Neural progenitor cell (in vitro differentiated cells): ENCODE data around the gene SPTBN2. TPM values are rescaled to one million over a fixed set of nuclear protein-coding genes. Genes with fewer than 3 reads are reported as not detected.
A peak's percentile ranks its signal among the peaks of the same experiment; 100 is the strongest.

ENCODE experiments used
- DNase-seq: peaks from one replicate; pipeline ENCODE4 v3.0.0-alpha.2; 2016; ENCODE audit warnings: low spot score
- H2AFZ ChIP-seq: fragments of 200-600 bp; sonication (generic); replicated peaks from 2 replicates; pipeline ENCODE4 v1.6.1; 2016; ENCODE audit warnings: antibody characterized with exemption
- H3F3A ChIP-seq: fragments of 200-600 bp; sonication (generic); 2 replicates; pipeline ENCODE4 v1.6.1; 2016; ENCODE audit warnings: antibody characterized with exemption, low read depth
- H3K27ac ChIP-seq: fragments of 200-600 bp; sonication (generic); 2 replicates; pipeline ENCODE4 v1.5.1; 2016; ENCODE audit warnings: mild to moderate bottlenecking
- H3K27me3 ChIP-seq: fragments of 200-600 bp; sonication (generic); 2 replicates; pipeline ENCODE4 v1.6.1; 2016; ENCODE audit warnings: mild to moderate bottlenecking, moderate library complexity
- H3K36me3 ChIP-seq: fragments of 200-600 bp; sonication (generic); 2 replicates; pipeline ENCODE4 v1.5.1; 2016
- H3K4me1 ChIP-seq: fragments of 200-600 bp; sonication (generic); 2 replicates; pipeline ENCODE4 v1.6.1; 2016; ENCODE audit warnings: mixed run types
- H3K4me2 ChIP-seq: fragments of 200-600 bp; sonication (generic); 2 replicates; pipeline ENCODE4 v1.6.1; 2016
- H3K4me3 ChIP-seq: fragments of 200-600 bp; sonication (generic); 2 replicates; pipeline ENCODE4 v1.5.1; 2016
- H3K79me2 ChIP-seq: fragments of 200-600 bp; sonication (generic); 2 replicates; pipeline ENCODE4 v1.6.1; 2016; ENCODE audit warnings: low read depth
- H3K9ac ChIP-seq: fragments of 200-600 bp; sonication (generic); 2 replicates; pipeline ENCODE4 v1.6.1; 2016
- H3K9me3 ChIP-seq: fragments of 200-600 bp; sonication (generic); 2 replicates; pipeline ENCODE4 v1.5.1; 2016; ENCODE audit warnings: low read depth
- H4K20me1 ChIP-seq: fragments of 200-600 bp; sonication (generic); 2 replicates; pipeline ENCODE4 v1.6.1; 2016; ENCODE audit warnings: low read depth
- H3K27ac Mint-ChIP-seq: 3 replicates; pipeline ENCODE4 v1.8.0; 2021; ENCODE audit warnings: mixed read lengths
- H3K27me3 Mint-ChIP-seq: 2 replicates; pipeline ENCODE4 v1.8.0; 2022; ENCODE audit warnings: low read depth, mild to moderate bottlenecking, inconsistent platforms, moderate library complexity, mixed read lengths; ENCODE audit not compliant: insufficient read depth
- H3K36me3 Mint-ChIP-seq: 3 replicates; pipeline ENCODE4 v1.8.0; 2021; ENCODE audit warnings: mixed read lengths
- H3K4me1 Mint-ChIP-seq: 3 replicates; pipeline ENCODE4 v1.8.0; 2021; ENCODE audit warnings: mixed read lengths
- H3K4me3 Mint-ChIP-seq: 3 replicates; pipeline ENCODE4 v1.8.0; 2021; ENCODE audit warnings: mild to moderate bottlenecking, moderate library complexity, mixed read lengths
- H3K9me3 Mint-ChIP-seq: 3 replicates; pipeline ENCODE4 v1.8.0; 2020; ENCODE audit warnings: mixed read lengths
- CTCF ChIP-seq: fragments of 200-600 bp; sonication (generic); IDR thresholded peaks from 2 replicates; pipeline ENCODE4 v1.5.1; 2017; ENCODE audit warnings: antibody characterized with exemption, mild to moderate bottlenecking
- EZH2 ChIP-seq: fragments of 200-600 bp; sonication (generic); IDR thresholded peaks from 2 replicates; pipeline ENCODE4 v1.6.1; 2017; ENCODE audit warnings: antibody characterized with exemption, mild to moderate bottlenecking, moderate library complexity
- EZH2phosphoT487 ChIP-seq: fragments of 200-600 bp; sonication (generic); IDR thresholded peaks from 2 replicates; pipeline ENCODE4 v1.6.1; 2017; ENCODE audit warnings: antibody characterized with exemption
- total RNA-seq: library from RNA; depleted of rRNA; stranded (reverse); fragments of >200 nt; gene quantifications from 2 replicates; pipeline ENCODE4 v1.2.3, GENCODE V29; 2015; ENCODE audit warnings: low replicate concordance

The SPTBN2 gene
- 14.5 and 51.7 TPM in 2 replicates for total RNA-seq

- Histone ChIP-seq H3K4me1 (peaks cover 25% of the 10 kb centered on the region), H3K9me3 (no peaks in the 10 kb centered on the region), H3K27ac (no peak within 1 kb of the TSS), H3K79me2 (peaks cover 37% of the 10 kb centered on the region), H3K36me3 (no peaks in the 10 kb centered on the region), H2AFZ (peak within 1 kb of the TSS; percentile 90), H3K27me3 (peaks cover 50% of the 10 kb centered on the region), H4K20me1 (peaks cover 6% of the 10 kb centered on the region), H3F3A (peaks cover 22% of the 10 kb centered on the region), H3K4me2 (peak within 1 kb of the TSS; percentile 92), H3K4me3 (peak within 1 kb of the TSS; percentile 67), H3K9ac (no peak within 1 kb of the TSS)
- Mint-ChIP-seq H3K36me3 (peaks cover 6% of the 10 kb centered on the region), H3K4me1 (peaks cover 27% of the 10 kb centered on the region), H3K4me3 (peak within 1 kb of the TSS; percentile 90), H3K27me3 (peaks cover 21% of the 10 kb centered on the region), H3K9me3 (no peaks in the 10 kb centered on the region), H3K27ac (peak within 1 kb of the TSS; percentile 70)
- DNase-seq: peak; percentile 75
- TF ChIP-seq EZH2phosphoT487: no peak
- TF ChIP-seq EZH2: peak; percentile 23
- no peak for TF ChIP-seq CTCF
Observed at GRCh38 chr11:66728693-66729385, at the start of gene SPTBN2. TSS of gene SPTBN2 (minus strand) at chr11:66729216. CDS start at chr11:66721240, 7,976 bp downstream.

- no peak overlapping the region for H3K27ac ChIP-seq
- H3K9me3 Mint-ChIP-seq: no peaks in the 10 kb centered on the region
- no peaks in the 10 kb centered on the region for H3K27me3 Mint-ChIP-seq
- H3K79me2 ChIP-seq: no peaks in the 10 kb centered on the region
- no peaks in the 10 kb centered on the region for H3K9me3 ChIP-seq
- no peak overlapping the region for H3K4me3 ChIP-seq
- no peaks in the 10 kb centered on the region for H4K20me1 ChIP-seq
- no peaks in the 10 kb centered on the region for H3K27me3 ChIP-seq
- H3K36me3 ChIP-seq: no peaks in the 10 kb centered on the region
- H2AFZ ChIP-seq: no peak overlapping the region
- H3K4me1 ChIP-seq: no peaks in the 10 kb centered on the region
- no peak overlapping the region for H3K9ac ChIP-seq
- TF ChIP-seq CTCF (no peak), EZH2 (no peak), EZH2phosphoT487 (no peak)
- H3K4me1 Mint-ChIP-seq: no peaks in the 10 kb centered on the region
- no peak overlapping the region for H3K27ac Mint-ChIP-seq
- no peak overlapping the region for H3K4me3 Mint-ChIP-seq
- DNase-seq: no peak
- peaks cover 7% of the 10 kb centered on the region for H3K36me3 Mint-ChIP-seq
- no peaks in the 10 kb centered on the region for H3F3A ChIP-seq
- H3K4me2 ChIP-seq: no peak overlapping the region
Observed at GRCh38 chr11:66768818-66769217, 39.8 kb upstream of the SPTBN2 start.

- Histone ChIP-seq H3K4me2 (no peak overlapping the region), H3K9me3 (no peaks in the 10 kb centered on the region), H3K36me3 (no peaks in the 10 kb centered on the region), H3K4me1 (no peaks in the 10 kb centered on the region), H3K4me3 (no peak overlapping the region), H4K20me1 (no peaks in the 10 kb centered on the region), H3K27me3 (no peaks in the 10 kb centered on the region), H2AFZ (no peak overlapping the region), H3K27ac (no peak overlapping the region), H3K9ac (no peak overlapping the region), H3K79me2 (no peaks in the 10 kb centered on the region), H3F3A (no peaks in the 10 kb centered on the region)
- no peaks in the 10 kb centered on the region for H3K27me3 Mint-ChIP-seq
- H3K4me1 Mint-ChIP-seq: no peaks in the 10 kb centered on the region
- no peak for DNase-seq
- no peaks in the 10 kb centered on the region for H3K9me3 Mint-ChIP-seq
- no peak overlapping the region for H3K27ac Mint-ChIP-seq
- TF ChIP-seq EZH2: no peak
- no peak for TF ChIP-seq CTCF
- TF ChIP-seq EZH2phosphoT487: no peak
- H3K4me3 Mint-ChIP-seq: no peak overlapping the region
- H3K36me3 Mint-ChIP-seq: peaks cover 7% of the 10 kb centered on the region
Observed at GRCh38 chr11:66768088-66768521, 39.1 kb upstream of the SPTBN2 start.
